DOHH2 (cell line): ENCODE results near the gene CARD11.

Experiments
- H3F3A ChIP-seq: fragments of 200-600 bp; sonication (generic), shearing (Covaris generic); 2 replicates; pipeline ENCODE4 v1.6.0; 2016; ENCODE audit warnings: antibody characterized with exemption, mild to moderate bottlenecking; ENCODE audit not compliant: control insufficient read depth, insufficient read depth
- H3K27ac ChIP-seq: fragments of 200-600 bp; sonication (generic); 2 replicates; pipeline ENCODE4 v1.5.1; 2014; ENCODE audit warnings: low read depth, mild to moderate bottlenecking, low read length, moderate library complexity
- H3K27me3 ChIP-seq: fragments of 200-600 bp; sonication (generic); 2 replicates; pipeline ENCODE4 v1.6.1; 2014; ENCODE audit warnings: mild to moderate bottlenecking, low read length, mixed read lengths; ENCODE audit not compliant: control insufficient read depth
- H3K36me3 ChIP-seq: fragments of 200-600 bp; sonication (generic); 2 replicates; pipeline ENCODE4 v1.6.1; 2014; ENCODE audit warnings: mild to moderate bottlenecking, low read length, moderate library complexity, mixed read lengths; ENCODE audit not compliant: control insufficient read depth
- H3K4me1 ChIP-seq: fragments of 200-600 bp; sonication (generic); 2 replicates; pipeline ENCODE4 v1.6.1; 2014; ENCODE audit warnings: mild to moderate bottlenecking, low read length, mixed read lengths; ENCODE audit not compliant: control insufficient read depth
- H3K4me2 ChIP-seq: fragments of 200-600 bp; sonication (generic); 2 replicates; pipeline ENCODE4 v1.6.0; 2014; ENCODE audit warnings: mild to moderate bottlenecking, low read length, moderate library complexity
- H3K4me3 ChIP-seq: fragments of 200-600 bp; sonication (generic); 2 replicates; pipeline ENCODE4 v1.5.1; 2014; ENCODE audit warnings: mild to moderate bottlenecking, low read length, mixed read lengths
- H3K79me2 ChIP-seq: fragments of 200-600 bp; sonication (generic); 2 replicates; pipeline ENCODE4 v1.6.1; 2014; ENCODE audit warnings: mild to moderate bottlenecking, low read length, mixed read lengths; ENCODE audit not compliant: control insufficient read depth
- H3K9me2 ChIP-seq: fragments of 200-600 bp; sonication (generic); replicated peaks from 2 replicates; pipeline ENCODE4 v1.6.1; 2014; ENCODE audit warnings: mild to moderate bottlenecking, low read length, mixed read lengths; ENCODE audit not compliant: control insufficient read depth
- H3K9me3 ChIP-seq: fragments of 200-600 bp; sonication (generic); 2 replicates; pipeline ENCODE4 v1.6.1; 2014; ENCODE audit warnings: antibody characterized with exemption, low read length, mixed read lengths; ENCODE audit not compliant: control insufficient read depth, insufficient read depth
- H4K20me1 ChIP-seq: fragments of 200-600 bp; sonication (generic); 2 replicates; pipeline ENCODE4 v1.6.0; 2014; ENCODE audit warnings: low read depth, mild to moderate bottlenecking, antibody characterized with exemption, low read length, moderate library complexity; ENCODE audit not compliant: control insufficient read depth, insufficient read depth
- EZH2phosphoT487 ChIP-seq: fragments of 200-600 bp; sonication (generic); IDR thresholded peaks from 2 replicates; pipeline ENCODE4 v1.6.1; 2017; ENCODE audit warnings: borderline replicate concordance, mild to moderate bottlenecking, antibody characterized with exemption, low read length, moderate library complexity, mixed read lengths
- TF ChIP-seq, protein P1 (sequence below): fragments of 200-600 bp; sonication (generic); IDR thresholded peaks from one replicate; pipeline ENCODE4 v1.5.1; 2014; ENCODE audit warnings: antibody characterized with exemption, mild to moderate bottlenecking, low read depth, low read length; ENCODE audit not compliant: poor library complexity, severe bottlenecking

Gene CARD11

GRCh38 chr7:2924866-2925840 lies 118.5 kb downstream of the CARD11 start:
- H3K4me3 ChIP-seq, result no peak overlapping the region
- H3K27ac ChIP-seq, result no peak overlapping the region
- no peaks in the 10 kb centered on the region for H3K27me3 ChIP-seq
- no peaks in the 10 kb centered on the region for H3F3A ChIP-seq
- H3K4me2 ChIP-seq, result no peak overlapping the region
- TF ChIP-seq, protein P1, sequence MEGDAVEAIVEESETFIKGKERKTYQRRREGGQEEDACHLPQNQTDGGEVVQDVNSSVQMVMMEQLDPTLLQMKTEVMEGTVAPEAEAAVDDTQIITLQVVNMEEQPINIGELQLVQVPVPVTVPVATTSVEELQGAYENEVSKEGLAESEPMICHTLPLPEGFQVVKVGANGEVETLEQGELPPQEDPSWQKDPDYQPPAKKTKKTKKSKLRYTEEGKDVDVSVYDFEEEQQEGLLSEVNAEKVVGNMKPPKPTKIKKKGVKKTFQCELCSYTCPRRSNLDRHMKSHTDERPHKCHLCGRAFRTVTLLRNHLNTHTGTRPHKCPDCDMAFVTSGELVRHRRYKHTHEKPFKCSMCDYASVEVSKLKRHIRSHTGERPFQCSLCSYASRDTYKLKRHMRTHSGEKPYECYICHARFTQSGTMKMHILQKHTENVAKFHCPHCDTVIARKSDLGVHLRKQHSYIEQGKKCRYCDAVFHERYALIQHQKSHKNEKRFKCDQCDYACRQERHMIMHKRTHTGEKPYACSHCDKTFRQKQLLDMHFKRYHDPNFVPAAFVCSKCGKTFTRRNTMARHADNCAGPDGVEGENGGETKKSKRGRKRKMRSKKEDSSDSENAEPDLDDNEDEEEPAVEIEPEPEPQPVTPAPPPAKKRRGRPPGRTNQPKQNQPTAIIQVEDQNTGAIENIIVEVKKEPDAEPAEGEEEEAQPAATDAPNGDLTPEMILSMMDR, result no peak
- no peak for TF ChIP-seq EZH2phosphoT487
- H3K4me1 ChIP-seq, result no peaks in the 10 kb centered on the region
- H3K36me3 ChIP-seq, result peaks cover 64% of the 10 kb centered on the region
- H3K79me2 ChIP-seq, result no peaks in the 10 kb centered on the region
- no peaks in the 10 kb centered on the region for H3K9me3 ChIP-seq
- H3K9me2 ChIP-seq, result no peaks in the 10 kb centered on the region
- H4K20me1 ChIP-seq, result no peaks in the 10 kb centered on the region

DNA sequence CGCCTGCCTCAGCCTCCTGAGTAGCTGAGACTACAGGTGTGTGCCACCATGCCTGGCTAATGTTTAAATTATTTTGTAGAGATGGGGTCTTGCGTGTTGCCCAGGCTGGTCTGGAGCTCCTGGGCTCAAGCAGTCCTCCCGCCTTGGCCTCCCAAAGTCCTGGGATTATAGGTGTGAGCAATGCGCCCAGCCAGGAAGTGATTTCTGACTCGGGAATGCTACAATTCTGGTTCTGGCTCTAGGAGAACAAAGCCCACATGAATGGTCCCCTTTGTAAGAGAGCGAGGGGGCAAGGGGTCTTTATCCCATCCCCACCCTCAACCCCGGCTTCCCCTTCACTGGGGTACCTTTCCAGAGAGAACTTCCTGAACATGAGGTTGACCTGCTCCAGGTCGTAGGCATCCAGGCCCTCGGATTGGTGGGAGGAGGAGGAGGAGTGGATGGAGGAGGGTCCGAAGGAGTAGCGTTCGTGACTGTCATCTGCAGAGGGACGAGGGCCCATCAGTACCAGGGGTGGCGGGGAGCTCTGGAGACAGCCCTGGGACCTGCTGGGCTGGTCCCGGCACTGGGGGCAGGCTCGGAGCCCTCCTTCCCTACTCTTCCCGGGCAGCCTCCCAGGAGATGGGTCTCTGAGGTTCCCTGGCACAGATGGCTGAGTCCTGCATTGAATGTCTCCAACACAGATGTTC lies 119.6 kb downstream of the CARD11 start:
- Histone ChIP-seq H4K20me1 (no peaks in the 10 kb centered on the region), H3K9me3 (no peaks in the 10 kb centered on the region), H3K27me3 (no peaks in the 10 kb centered on the region), H3K4me3 (no peak overlapping the region), H3K4me1 (no peaks in the 10 kb centered on the region), H3K79me2 (no peaks in the 10 kb centered on the region), H3K36me3 (peaks cover 72% of the 10 kb centered on the region), H3K27ac (no peak overlapping the region), H3K4me2 (no peak overlapping the region), H3K9me2 (no peaks in the 10 kb centered on the region), H3F3A (no peaks in the 10 kb centered on the region)
- TF ChIP-seq, protein P1, result no peak
- no peak for TF ChIP-seq EZH2phosphoT487

- Histone ChIP-seq H3K36me3 (peaks cover 72% of the 10 kb centered on the region), H3K27ac (no peak overlapping the region)
- TF ChIP-seq, protein P1, result no peak
These were observed 120.3 kb downstream of the CARD11 start for GRCh38 chr7:2923291-2923781.

More at GRCh38 chr7:2923291-2923781, 120.3 kb downstream of the CARD11 start:
- Histone ChIP-seq H3K4me1 (no peaks in the 10 kb centered on the region), H3K4me3 (no peak overlapping the region), H4K20me1 (no peaks in the 10 kb centered on the region), H3K9me3 (no peaks in the 10 kb centered on the region), H3F3A (no peaks in the 10 kb centered on the region), H3K9me2 (no peaks in the 10 kb centered on the region), H3K4me2 (no peak overlapping the region), H3K27me3 (no peaks in the 10 kb centered on the region), H3K79me2 (no peaks in the 10 kb centered on the region)
